HG03442 (cell line): ENCODE measurements around the gene OPRL1.

Experiments used
- ATAC-seq: cut with Tn5 transposase; IDR thresholded peaks from one replicate; pipeline ENCODE4 v1.9.1; 2021; ENCODE audit warnings: mild to moderate bottlenecking, moderate library complexity; ENCODE audit not compliant: unreplicated experiment

Gene OPRL1

GRCh38 chr20:64080013-64080812 is at the start of gene OPRL1:
Gene OPRL1 (plus strand): TSS chr20:64080082. CDS start chr20:64092721, 12,639 bp downstream.
- ATAC-seq = no peak

GRCh38 chr20:64030371-64031134 is 49.3 kb upstream of the OPRL1 start:
- no peak for ATAC-seq

DNA sequence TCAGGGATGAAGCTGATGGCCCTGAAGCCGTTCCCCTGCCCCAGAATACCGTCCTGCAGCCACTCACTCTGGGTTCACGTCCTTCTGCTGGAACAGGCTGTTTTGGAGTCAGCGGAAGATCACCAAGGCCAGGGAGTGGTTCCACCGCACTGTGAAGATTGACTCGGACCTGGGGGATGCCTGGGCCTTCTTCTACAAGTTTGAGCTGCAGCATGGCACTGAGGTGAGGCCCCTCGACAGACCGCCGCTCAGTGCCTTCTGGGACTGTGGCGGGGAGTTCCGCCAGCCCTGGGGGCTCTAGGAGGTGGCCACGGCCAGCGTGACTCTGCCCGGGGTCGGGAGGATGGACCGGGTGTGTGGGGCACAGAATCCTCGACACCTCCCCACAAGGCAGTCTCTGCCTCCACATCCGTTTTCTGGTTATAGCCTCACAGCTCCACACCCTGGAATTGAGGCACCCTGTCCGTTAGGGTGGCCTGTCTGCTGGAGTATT is 48.0 kb upstream of the OPRL1 start:
- ATAC-seq = no peak

GRCh38 chr20:64032706-64033624 is 46.9 kb upstream of the OPRL1 start:
- ATAC-seq = no peak

- no peak for ATAC-seq
These were observed 45.8 kb upstream of the OPRL1 start for GRCh38 chr20:64033981-64034493.

GRCh38 chr20:64035066-64035932 is 44.6 kb upstream of the OPRL1 start:
- no peak for ATAC-seq

DNA sequence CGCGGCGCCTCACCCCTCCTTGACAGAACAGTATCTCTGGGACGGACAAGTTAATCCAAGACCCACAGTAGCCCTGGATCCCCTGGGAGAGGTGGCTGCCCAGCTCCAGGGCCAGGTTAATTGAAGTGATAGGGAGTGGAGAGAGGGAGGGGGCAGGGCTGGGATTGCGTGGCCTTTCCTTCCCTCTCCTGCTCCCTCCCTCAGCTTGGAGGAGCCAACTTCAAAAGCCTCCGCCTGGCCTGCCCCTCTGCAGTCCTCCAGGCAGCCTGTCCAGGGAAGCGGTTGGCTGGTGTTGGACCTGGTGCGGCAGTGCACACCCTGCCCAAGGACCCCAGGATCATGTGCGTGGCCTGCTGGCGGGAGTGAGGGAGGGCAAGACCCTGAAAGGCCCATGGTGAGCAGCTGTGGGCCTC is 43.9 kb upstream of the OPRL1 start, which contains the start of gene C20orf204:
Gene C20orf204, plus strand, starts transcription at position 250 of the 413 bp plus-strand sequence. Its CDS starts 142 bp downstream, at position 392.
- ATAC-seq = no peak

DNA sequence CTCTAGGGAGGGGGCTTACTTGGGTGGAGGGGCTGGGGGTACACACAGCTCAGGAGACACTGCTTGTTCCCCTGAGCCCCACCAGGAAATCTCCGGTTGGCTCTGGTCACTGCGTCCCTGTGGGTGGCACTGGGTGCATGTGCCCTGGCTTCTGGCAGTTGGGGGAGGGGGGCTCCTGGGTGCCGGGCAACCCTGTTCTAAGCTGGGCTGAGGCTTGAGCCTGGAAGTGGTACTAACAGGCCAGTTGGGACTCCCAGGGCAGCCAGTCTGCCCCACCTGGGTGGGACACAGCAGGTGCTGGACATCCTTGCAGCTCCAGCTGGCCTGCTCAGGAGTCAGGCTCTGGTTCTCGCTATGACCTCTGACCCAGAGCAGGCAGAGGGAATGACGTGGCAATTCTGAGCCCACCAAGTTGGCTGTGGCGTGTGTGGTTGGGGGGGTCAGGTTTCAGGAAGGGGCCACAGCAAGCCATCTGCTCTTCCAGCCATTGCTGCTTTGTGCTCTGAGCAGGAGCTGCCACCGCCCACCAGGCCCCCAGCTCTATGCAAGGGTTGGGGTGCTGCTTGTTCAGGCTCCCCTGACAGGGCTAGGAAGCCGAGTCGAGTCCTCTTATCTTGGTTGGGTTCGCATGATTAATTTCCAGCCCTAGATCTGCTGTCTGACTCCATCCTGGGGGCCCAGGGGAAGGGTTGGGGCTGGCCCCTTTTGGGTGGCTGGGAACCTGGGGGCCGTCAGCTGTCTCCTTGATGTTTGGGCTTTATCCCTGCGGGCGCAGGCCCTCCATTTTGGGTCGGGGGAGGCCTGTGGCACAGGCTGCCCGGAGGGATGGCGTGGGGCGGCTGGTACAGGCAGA is 43.3 kb upstream of the OPRL1 start:
- no peak for ATAC-seq

- ATAC-seq = no peak
These were observed 42.7 kb upstream of the OPRL1 start for GRCh38 chr20:64037199-64037497.

DNA sequence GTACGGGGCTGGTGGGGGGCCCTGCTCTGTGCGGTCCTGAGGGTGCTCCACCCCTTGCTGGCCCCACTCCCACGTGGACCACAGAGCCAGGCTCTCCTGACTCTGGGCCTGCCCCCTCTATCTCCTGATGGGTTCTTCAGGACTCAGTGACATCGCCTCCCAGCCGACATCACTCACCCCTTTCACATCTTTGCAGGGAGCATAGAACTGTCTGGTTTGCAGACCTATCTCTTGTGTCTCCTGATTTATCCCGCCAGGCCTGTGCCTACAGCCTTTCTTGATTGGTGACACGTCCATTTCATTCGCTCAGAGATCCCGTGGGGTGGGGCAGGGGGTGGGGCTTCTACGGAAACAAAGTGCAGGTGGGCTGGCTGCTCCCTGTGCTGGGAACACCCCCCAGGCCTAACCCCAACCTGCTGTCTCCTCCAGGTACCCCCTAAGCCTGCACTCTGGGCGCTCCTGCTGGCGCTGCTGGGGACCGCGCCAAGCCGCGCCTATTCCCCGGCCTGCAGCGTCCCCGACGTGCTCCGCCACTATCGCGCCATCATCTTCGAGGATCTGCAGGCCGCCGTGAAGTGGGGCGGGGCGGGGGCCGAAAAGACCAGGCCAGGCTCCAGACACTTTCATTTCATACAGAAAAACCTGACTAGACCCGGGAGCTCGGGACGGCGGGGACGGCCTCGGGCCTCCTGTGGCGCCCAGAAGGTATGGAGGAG is 42.2 kb upstream of the OPRL1 start:
- ATAC-seq = no peak

GRCh38 chr20:64038224-64038564 is 41.7 kb upstream of the OPRL1 start:
- peak; percentile 27 for ATAC-seq

DNA sequence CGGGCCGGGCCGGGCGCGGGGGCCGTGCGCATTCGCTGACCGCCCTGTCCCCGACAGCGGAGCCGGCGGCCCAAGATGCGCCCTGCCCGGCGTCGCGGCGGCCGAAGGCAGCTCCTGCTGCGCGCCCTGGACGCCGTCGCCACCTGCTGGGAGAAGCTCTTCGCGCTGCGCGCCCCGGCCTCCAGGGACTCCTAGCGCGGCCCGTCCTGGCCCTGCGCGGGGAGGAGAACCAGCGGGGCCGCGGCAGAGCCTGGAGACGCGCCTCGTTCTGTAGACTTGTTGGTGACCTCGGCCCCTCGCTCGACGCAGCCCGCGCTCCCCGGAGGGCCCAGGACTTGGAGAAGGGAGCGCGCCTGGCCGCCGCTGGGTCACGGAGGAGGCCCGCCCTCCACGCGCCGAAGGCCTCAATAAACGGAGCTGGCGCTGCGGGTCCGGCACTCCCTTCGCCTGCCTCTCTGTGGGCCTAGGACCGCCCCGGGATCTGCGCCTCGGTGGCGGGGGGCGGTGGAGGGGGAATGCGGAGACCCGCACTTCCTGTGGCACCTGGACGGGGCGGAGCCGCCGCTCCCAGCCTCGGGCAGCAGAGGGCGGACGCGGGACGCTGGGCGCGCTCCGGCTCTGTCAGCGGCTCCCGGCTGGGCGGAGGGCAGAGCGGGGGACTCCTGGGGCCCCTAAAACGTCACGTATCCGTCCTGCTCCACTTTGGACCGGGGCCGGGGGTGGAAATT is 41.2 kb upstream of the OPRL1 start:
- ATAC-seq = peak; percentile 41

DNA sequence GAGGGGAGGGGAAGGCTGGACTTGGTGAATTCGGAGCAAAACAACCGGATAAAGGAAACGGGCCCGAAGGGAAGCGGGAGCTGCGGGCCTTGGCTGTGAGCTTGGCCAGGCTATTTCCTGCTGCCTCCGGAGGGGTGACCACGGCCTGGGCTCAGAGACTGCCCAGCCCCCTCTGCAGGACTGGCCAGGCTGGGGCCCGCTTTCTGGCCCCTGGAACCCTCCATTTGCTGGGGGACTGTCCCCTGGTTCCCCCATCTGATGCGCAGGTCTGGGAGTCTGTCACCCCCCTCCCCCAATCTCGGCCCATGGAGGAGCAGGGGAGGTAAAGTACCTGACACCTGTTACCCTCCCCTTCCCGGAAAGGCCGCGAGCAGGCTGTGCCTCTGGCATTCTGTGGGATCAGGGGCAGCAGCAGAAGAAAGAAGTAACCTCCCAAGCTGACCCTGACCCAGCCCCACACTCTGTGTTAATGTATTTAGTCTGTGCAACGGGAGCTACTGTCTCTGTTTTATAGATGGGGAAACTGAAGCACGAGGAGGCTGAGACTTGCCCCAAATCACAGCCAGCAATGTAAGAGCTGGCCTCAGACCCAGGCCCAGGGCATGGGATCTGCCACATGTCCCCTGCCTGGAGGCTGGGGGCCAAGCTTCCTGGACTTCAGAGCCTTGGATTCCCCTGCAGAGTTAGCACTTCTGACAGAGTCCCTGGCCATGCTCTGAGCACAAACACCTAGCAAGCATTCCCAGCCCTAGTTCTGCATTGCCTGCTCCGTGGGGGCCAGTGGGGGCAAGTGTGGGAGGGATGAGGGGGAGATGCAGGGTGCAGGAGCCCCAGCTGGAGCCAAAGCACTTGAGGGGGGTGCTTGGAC is 40.4 kb upstream of the OPRL1 start:
- no peak for ATAC-seq

- ATAC-seq = no peak
These were observed 39.4 kb upstream of the OPRL1 start for GRCh38 chr20:64040231-64041039.

DNA sequence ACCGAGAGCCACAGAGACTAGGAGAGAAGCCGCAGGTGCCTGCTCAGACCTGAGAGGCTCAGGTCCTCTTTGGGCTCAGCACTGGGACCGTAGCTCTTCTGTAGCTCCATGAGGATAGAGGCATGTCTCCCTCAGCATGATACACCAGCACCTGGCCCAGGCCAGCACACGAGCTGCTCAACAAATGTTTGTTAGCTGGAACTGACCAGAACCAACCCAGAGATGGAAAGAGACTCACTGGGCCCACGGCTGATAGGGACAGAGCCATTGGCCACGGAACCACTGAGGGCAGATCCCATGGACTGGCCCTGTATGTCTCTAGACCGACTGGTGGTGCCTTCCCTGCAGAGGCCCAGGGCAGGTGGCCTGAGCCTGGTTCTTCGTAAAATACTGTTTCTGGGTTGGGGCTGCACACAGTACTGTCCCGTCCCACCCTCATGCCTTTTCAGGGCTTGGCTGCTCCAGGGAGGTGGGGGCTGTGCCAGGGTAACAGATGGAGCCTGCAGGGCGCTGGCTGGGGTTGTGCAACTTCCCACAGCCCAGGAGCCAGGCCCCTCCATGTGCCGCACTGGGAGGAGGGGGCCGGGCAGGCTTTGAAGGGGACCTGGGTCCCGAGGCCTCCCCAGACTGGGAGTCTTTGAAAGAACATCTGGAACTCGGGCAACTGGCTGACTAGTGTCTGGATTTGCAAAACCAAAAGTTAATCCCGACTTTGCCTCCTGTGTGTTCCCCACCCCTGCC is 38.7 kb upstream of the OPRL1 start:
- no peak for ATAC-seq
